B cell (primary cell): ENCODE measurements around the gene TEDC1. TPM values are rescaled to one million over a fixed set of nuclear protein-coding genes. Genes with fewer than 3 reads are reported as not detected.

Source experiments
- ATAC-seq: fragments of 200-7000 bp; cut with Tn5 transposase; one replicate; pipeline ENCODE4 v1.10.0; 2021; ENCODE audit warnings: low read depth, mild to moderate bottlenecking, moderate number of reproducible peaks, moderate library complexity
- CTCF ChIA-PET: fragments of 350-600 bp; sonication (Branson Sonifier 250); formaldehyde crosslinking; loops from one replicate; lab custom pipeline; 2021; ENCODE audit warnings: antibody characterized with exemption, inconsistent platforms; lab: Charles Lee
- POLR2A ChIA-PET: fragments of 350-600 bp; sonication (Branson Sonifier 250); formaldehyde crosslinking; loops from one replicate; lab custom pipeline; 2021; ENCODE audit warnings: antibody characterized with exemption; lab: Charles Lee
- DNase-seq: peaks from one replicate; pipeline ENCODE4 v3.0.0; 2013
- H2AFZ ChIP-seq: 2 replicates; pipeline ENCODE4 v1.6.1; 2012; ENCODE audit warnings: mild to moderate bottlenecking, low read depth, low read length; ENCODE audit not compliant: insufficient read depth, poor library complexity, severe bottlenecking
- H3K27ac ChIP-seq, 2 donors: 1 replicate in 1 of 2; 2 replicates in 1 of 2; pipeline ENCODE4 v1.5.1; 2012 to 2013; ENCODE audit warnings: low read length in 2 of 2, mild to moderate bottlenecking in 2 of 2, moderate library complexity in 1 of 2
- H3K27me3 ChIP-seq, 4 experiments: fragments of 200-600 bp in 1 of 4; sonication (generic) in 1 of 4; replicated peaks in 1 of 4; 1 replicate in 2 of 4; 2 replicates in 2 of 4; pipeline versions ENCODE4 v1.6.1 to v1.7.0; 2013 to 2016; ENCODE audit warnings: low read length in 3 of 4, mild to moderate bottlenecking in 2 of 4, mixed read lengths in 1 of 4, moderate library complexity in 1 of 4; ENCODE audit not compliant: insufficient read depth in 4 of 4, control insufficient read depth in 3 of 4; ENCODE audit errors: control extremely low read depth in 1 of 4
- H3K36me3 ChIP-seq, 2 experiments: replicated peaks in 1 of 2; 1 replicate in 1 of 2; 2 replicates in 1 of 2; pipeline versions ENCODE4 v1.6.1 to v1.7.1; 2013; ENCODE audit warnings: low read length in 1 of 2; ENCODE audit not compliant: insufficient read depth in 2 of 2, control insufficient read depth in 1 of 2; ENCODE audit errors: control extremely low read depth in 1 of 2, extremely low read depth in 1 of 2
- H3K4me1 ChIP-seq, 2 donors: fragments of 200-600 bp in 1 of 2; sonication (generic) in 1 of 2; 1 replicate in 1 of 2; 2 replicates in 1 of 2; pipeline versions ENCODE4 v1.5.1 to v1.6.1; 2013 to 2017; ENCODE audit warnings: low read length in 2 of 2; ENCODE audit not compliant: control insufficient read depth in 2 of 2, insufficient read depth in 2 of 2
- H3K4me2 ChIP-seq: replicated peaks from 2 replicates; pipeline ENCODE3; 2012; ENCODE audit warnings: mild to moderate bottlenecking, low read depth, low read length; ENCODE audit not compliant: poor library complexity, severe bottlenecking
- H3K4me3 ChIP-seq, 5 experiments: fragments of 200-600 bp in 1 of 5; sonication (generic) in 1 of 5; 1 replicate in 3 of 5; 2 replicates in 2 of 5; pipeline versions ENCODE4 v1.5.1 to v1.7.0; 2011 to 2016; ENCODE audit warnings: low read length in 4 of 5, mild to moderate bottlenecking in 4 of 5, low read depth in 2 of 5, control low read depth in 1 of 5, moderate library complexity in 1 of 5; ENCODE audit not compliant: insufficient read depth in 1 of 5; ENCODE audit errors: control extremely low read depth in 1 of 5, extremely low read depth in 1 of 5
- H3K79me2 ChIP-seq: fragments of 200-600 bp; sonication (generic); one replicate; pipeline ENCODE4 v1.6.0; 2016; ENCODE audit warnings: low read length; ENCODE audit not compliant: control insufficient read depth, insufficient read depth
- H3K9ac ChIP-seq: fragments of 200-600 bp; sonication (generic); 2 replicates; pipeline ENCODE4 v1.6.1; 2017; ENCODE audit warnings: mild to moderate bottlenecking, low read length, moderate library complexity
- H3K9me3 ChIP-seq, 3 donors: one replicate each; pipeline versions ENCODE4 v1.6.1 to v1.7.1; 2013; ENCODE audit warnings: low read length in 2 of 3; ENCODE audit not compliant: control insufficient read depth in 2 of 3, insufficient read depth in 1 of 3; ENCODE audit errors: control extremely low read depth in 1 of 3
- H4K20me1 ChIP-seq: 2 replicates; pipeline ENCODE4 v1.6.0; 2012; ENCODE audit warnings: mild to moderate bottlenecking, low read length; ENCODE audit not compliant: insufficient read depth, control insufficient read depth, poor library complexity, severe bottlenecking
- H3K27ac Mint-ChIP-seq: one replicate; pipeline ENCODE4 v1.8.0; 2021; ENCODE audit warnings: mixed read lengths
- H3K27me3 Mint-ChIP-seq: one replicate; pipeline ENCODE4 v1.8.0; 2021; ENCODE audit warnings: mixed read lengths
- H3K4me1 Mint-ChIP-seq: one replicate; pipeline ENCODE4 v1.8.0; 2021; ENCODE audit warnings: mixed read lengths
- H3K4me3 Mint-ChIP-seq: one replicate; pipeline ENCODE4 v1.8.0; 2021; ENCODE audit warnings: mixed read lengths
- H3K9me3 Mint-ChIP-seq: one replicate; pipeline ENCODE4 v1.8.0; 2022; ENCODE audit warnings: mixed read lengths; ENCODE audit not compliant: insufficient read depth
- EZH2 ChIP-seq: IDR thresholded peaks from 2 replicates; pipeline ENCODE4 v1.6.1; 2012; ENCODE audit warnings: borderline replicate concordance, low read depth, mild to moderate bottlenecking, moderate library complexity, low read length; ENCODE audit not compliant: insufficient read depth, poor library complexity, severe bottlenecking
- WGBS: methylation state at CpG from one replicate; pipeline ENCODE4 v1.1.5; 2013; ENCODE audit warnings: missing lambda C conversion rate; ENCODE audit not compliant: insufficient coverage; 5-methylcytosine and 5-hydroxymethylcytosine counted together
- intact Hi-C: fragments of 100-400 bp; cut with micrococcal nuclease; formaldehyde crosslinking; loops from one replicate; pipeline ENCODE4 v1.10.0; 2022
- polyA plus RNA-seq: library from polyadenylated mRNA; depleted of rRNA; stranded (reverse); fragments of >200 nt; gene quantifications from 2 replicates; pipeline ENCODE4 v1.2.3, GENCODE V29; 2012
- total RNA-seq, 2 donors: library from RNA; stranded (reverse); fragments of 120-200 nt in 1 of 2; gene quantifications; 1 replicate in 1 of 2; 2 replicates in 1 of 2; pipeline versions ENCODE4 v1.2.3 to v1.2.4, GENCODE V29; 2013 to 2022
- TF ChIP-seq, protein P1 (sequence below): fragments of 200-600 bp; IDR thresholded peaks from one replicate; pipeline ENCODE4 v1.8.0; 2022; ENCODE audit warnings: antibody characterized with exemption, mild to moderate bottlenecking

The TEDC1 gene
- total and polyA plus RNA-seq, 2 donors (not counting 1 experiment from before 2014, with no cell fraction given) = 19.7 to 22.2 TPM

- no peak overlapping the region for H3K27ac ChIP-seq
- 90% methylated on average over 19 of the region's 23 CpGs for WGBS
- peaks cover 0 to 7% (median 4%) of the 10 kb centered on the region in 3 donors for H3K9me3 ChIP-seq
- ATAC-seq (no peak), DNase-seq (peak; percentile 21)
- peaks cover 4 to 8% of the 10 kb centered on the region in 2 donors for H3K4me1 ChIP-seq
- peaks cover 0 to 5% (median 0%) of the 10 kb centered on the region in 4 experiments for H3K27me3 ChIP-seq
- peaks cover 2% of the 10 kb centered on the region for H3K9me3 Mint-ChIP-seq
- H3K36me3 ChIP-seq = no peaks in the 10 kb centered on the region
- TF ChIP-seq, protein P1, sequence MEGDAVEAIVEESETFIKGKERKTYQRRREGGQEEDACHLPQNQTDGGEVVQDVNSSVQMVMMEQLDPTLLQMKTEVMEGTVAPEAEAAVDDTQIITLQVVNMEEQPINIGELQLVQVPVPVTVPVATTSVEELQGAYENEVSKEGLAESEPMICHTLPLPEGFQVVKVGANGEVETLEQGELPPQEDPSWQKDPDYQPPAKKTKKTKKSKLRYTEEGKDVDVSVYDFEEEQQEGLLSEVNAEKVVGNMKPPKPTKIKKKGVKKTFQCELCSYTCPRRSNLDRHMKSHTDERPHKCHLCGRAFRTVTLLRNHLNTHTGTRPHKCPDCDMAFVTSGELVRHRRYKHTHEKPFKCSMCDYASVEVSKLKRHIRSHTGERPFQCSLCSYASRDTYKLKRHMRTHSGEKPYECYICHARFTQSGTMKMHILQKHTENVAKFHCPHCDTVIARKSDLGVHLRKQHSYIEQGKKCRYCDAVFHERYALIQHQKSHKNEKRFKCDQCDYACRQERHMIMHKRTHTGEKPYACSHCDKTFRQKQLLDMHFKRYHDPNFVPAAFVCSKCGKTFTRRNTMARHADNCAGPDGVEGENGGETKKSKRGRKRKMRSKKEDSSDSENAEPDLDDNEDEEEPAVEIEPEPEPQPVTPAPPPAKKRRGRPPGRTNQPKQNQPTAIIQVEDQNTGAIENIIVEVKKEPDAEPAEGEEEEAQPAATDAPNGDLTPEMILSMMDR = no peak
- no peak for TF ChIP-seq EZH2
- intact Hi-C loops = loop anchor here (5.0 to 10.0 kb wide), 2 partner anchors 509 to 876 kb away; no protein-coding TSS in a partner anchor
- no peak overlapping the region for H3K4me3 Mint-ChIP-seq
- H3K4me1 Mint-ChIP-seq = peaks cover 8% of the 10 kb centered on the region
- no peaks in the 10 kb centered on the region for H3K27me3 Mint-ChIP-seq
- ChIA-PET POLR2A (no interaction called here), CTCF (interaction anchor here (0.9 to 1.7 kb wide), 7 partner anchors 11 to 883 kb away, joined by 3 to 5 read pairs (median 3); no protein-coding TSS in a partner anchor)
- H2AFZ ChIP-seq = no peak overlapping the region
- H3K4me3 ChIP-seq = no peak overlapping the region
- H3K79me2 ChIP-seq = peaks cover 3% of the 10 kb centered on the region
- no peak overlapping the region for H3K9ac ChIP-seq
- H3K4me2 ChIP-seq = no peak overlapping the region
- H3K27ac Mint-ChIP-seq = no peak overlapping the region
- H4K20me1 ChIP-seq = no peaks in the 10 kb centered on the region
These were observed 47.5 kb downstream of the TEDC1 start for GRCh38 chr14:105538481-105539049.

GRCh38 chr14:105540811-105541210 is 49.8 kb downstream of the TEDC1 start:
- 84% methylated on average over 6 of the region's 9 CpGs for WGBS
- Histone ChIP-seq H3K4me3 (no peak overlapping the region), H2AFZ (no peak overlapping the region), H3K9ac (no peak overlapping the region), H4K20me1 (no peaks in the 10 kb centered on the region), H3K27me3 (peaks cover 0 to 5% (median 0%) of the 10 kb centered on the region in 4 experiments), H3K4me2 (no peak overlapping the region), H3K79me2 (peaks cover 3% of the 10 kb centered on the region), H3K36me3 (no peaks in the 10 kb centered on the region), H3K27ac (no peak overlapping the region), H3K4me1 (peaks cover 4 to 7% of the 10 kb centered on the region in 2 donors), H3K9me3 (peaks cover 0 to 7% (median 4%) of the 10 kb centered on the region in 3 donors)
- DNase-seq (no peak), ATAC-seq (no peak)
- CTCF ChIA-PET = interaction anchor here (0.7 kb wide), 1 partner anchor 15 kb away, joined by 3 read pairs; no protein-coding TSS in a partner anchor
- TF ChIP-seq, protein P1 = no peak
- TF ChIP-seq EZH2 = no peak
- Mint-ChIP-seq H3K27ac (no peak overlapping the region), H3K4me1 (peaks cover 2% of the 10 kb centered on the region), H3K9me3 (peaks cover 2% of the 10 kb centered on the region), H3K4me3 (no peak overlapping the region), H3K27me3 (no peaks in the 10 kb centered on the region)
- POLR2A ChIA-PET = interaction anchor here (0.6 kb wide), 1 partner anchor 410 kb away, joined by 5 read pairs; no protein-coding TSS in a partner anchor
- intact Hi-C loops = no loop called here
